HEK293 (cell line): ENCODE measurements around the gene AFF1.
A peak's percentile ranks its signal among the peaks of the same experiment; 100 is the strongest.

Experiments
- CTCF ChIA-PET: fragments of 350-600 bp; formaldehyde crosslinking; extraction: SDS; loops from one replicate; lab custom pipeline; 2021; ENCODE audit warnings: antibody characterized with exemption; lab: Yijun Ruan, JAX
- POLR2A ChIA-PET: fragments of 300-600 bp; formaldehyde crosslinking; extraction: SDS; loops from one replicate; lab custom pipeline; 2020; ENCODE audit warnings: antibody characterized with exemption, inconsistent platforms; lab: Yijun Ruan, JAX
- H3K27ac ChIP-seq: fragments of 200-500 bp; sonication (Bioruptor generic); 2 replicates; pipeline ENCODE4 v1.5.1; 2014; ENCODE audit warnings: low read depth, low read length, control low read depth, inconsistent platforms; ENCODE audit errors: extremely low read depth
- H3K36me3 ChIP-seq, 2 experiments: fragments of 200-500 bp in 1 of 2; sonication (Bioruptor generic) in 1 of 2; 1 replicate in 1 of 2; 2 replicates in 1 of 2; pipeline ENCODE4 v1.5.1; 2014 to 2017; ENCODE audit warnings: inconsistent platforms in 2 of 2, low read length in 2 of 2; ENCODE audit not compliant: control insufficient read depth in 2 of 2, insufficient read depth in 1 of 2
- H3K4me1 ChIP-seq: fragments of 200-500 bp; sonication (Bioruptor generic); 2 replicates; pipeline ENCODE4 v1.5.1; 2014; ENCODE audit warnings: mild to moderate bottlenecking, low read length, inconsistent platforms; ENCODE audit not compliant: control insufficient read depth, insufficient read depth
- H3K4me3 ChIP-seq: 2 replicates; pipeline ENCODE4 v1.5.1; 2011; ENCODE audit warnings: low read depth, mild to moderate bottlenecking, control low read depth, low read length, moderate library complexity
- H3K9me3 ChIP-seq: fragments of 200-500 bp; sonication (Bioruptor generic); 2 replicates; pipeline ENCODE4 v1.5.1; 2014; ENCODE audit warnings: low read depth, low read length, inconsistent platforms; ENCODE audit not compliant: control insufficient read depth, insufficient read depth
- ELK4 ChIP-seq: IDR thresholded peaks from 2 replicates; pipeline ENCODE4 v1.6.1; 2011; ENCODE audit warnings: mild to moderate bottlenecking, low read depth, low read length, borderline replicate concordance
- HIC1 ChIP-seq: fragments of 450-650 bp; formaldehyde crosslinking; IDR thresholded peaks from 2 replicates; pipeline ENCODE4 v1.5.1; 2016; ENCODE audit warnings: missing biosample characterization, missing genetic modification characterization
- HOXA7 ChIP-seq: sonication (generic); formaldehyde crosslinking; IDR thresholded peaks from 2 replicates; pipeline ENCODE4 v1.8.1; 2022; ENCODE audit warnings: missing genetic modification reagents, borderline replicate concordance
- MYNN ChIP-seq: fragments of 450-650 bp; formaldehyde crosslinking; IDR thresholded peaks from 2 replicates; pipeline ENCODE4 v1.5.1; 2016; ENCODE audit warnings: missing biosample characterization, missing genetic modification characterization, borderline replicate concordance
- SP3 ChIP-seq: fragments of 450-650 bp; formaldehyde crosslinking; IDR thresholded peaks from 2 replicates; pipeline ENCODE4 v1.5.1; 2016; ENCODE audit warnings: missing biosample characterization, missing genetic modification characterization
- ZBTB7A ChIP-seq: fragments of 450-650 bp; formaldehyde crosslinking; IDR thresholded peaks from 2 replicates; pipeline ENCODE4 v1.5.1; 2016; ENCODE audit warnings: low read depth, missing biosample characterization, missing genetic modification characterization
- ZFP3 ChIP-seq: fragments of 450-650 bp; formaldehyde crosslinking; IDR thresholded peaks from 2 replicates; pipeline ENCODE4 v1.5.1; 2016; ENCODE audit warnings: low read depth, missing biosample characterization, missing genetic modification characterization
- ZNF121 ChIP-seq: fragments of 450-650 bp; formaldehyde crosslinking; IDR thresholded peaks from 2 replicates; pipeline ENCODE4 v1.5.1; 2016; ENCODE audit warnings: missing biosample characterization, missing genetic modification characterization
- ZNF266 ChIP-seq: fragments of 450-650 bp; formaldehyde crosslinking; IDR thresholded peaks from 2 replicates; pipeline ENCODE4 v1.5.1; 2016; ENCODE audit warnings: missing biosample characterization, missing genetic modification characterization, low read depth
- ZNF362 ChIP-seq: fragments of 450-650 bp; formaldehyde crosslinking; IDR thresholded peaks from 2 replicates; pipeline ENCODE4 v1.5.1; 2016; ENCODE audit warnings: missing biosample characterization, missing genetic modification characterization
- ZNF394 ChIP-seq: fragments of 450-650 bp; formaldehyde crosslinking; IDR thresholded peaks from 2 replicates; pipeline ENCODE4 v1.5.1; 2016; ENCODE audit warnings: missing biosample characterization, missing genetic modification characterization, mild to moderate bottlenecking, moderate library complexity, borderline replicate concordance
- ZNF510 ChIP-seq: fragments of 450-650 bp; formaldehyde crosslinking; IDR thresholded peaks from 2 replicates; pipeline ENCODE4 v1.5.1; 2018; ENCODE audit warnings: mild to moderate bottlenecking, missing genetic modification characterization, missing biosample characterization; ENCODE audit not compliant: insufficient replicate concordance
- ZNF544 ChIP-seq: fragments of 450-650 bp; formaldehyde crosslinking; IDR thresholded peaks from 2 replicates; pipeline ENCODE4 v1.5.0; 2017; ENCODE audit warnings: missing biosample characterization, missing genetic modification characterization
- ZNF623 ChIP-seq: fragments of 450-650 bp; formaldehyde crosslinking; IDR thresholded peaks from 2 replicates; pipeline ENCODE4 v1.5.1; 2016; ENCODE audit warnings: missing biosample characterization, missing genetic modification characterization
- ZNF704 ChIP-seq: fragments of 450-650 bp; formaldehyde crosslinking; IDR thresholded peaks from 2 replicates; pipeline ENCODE4 v1.5.1; 2016; ENCODE audit warnings: missing biosample characterization, missing genetic modification characterization
- ZNF76 ChIP-seq: fragments of 450-650 bp; formaldehyde crosslinking; IDR thresholded peaks from 2 replicates; pipeline ENCODE4; 2016; ENCODE audit warnings: low read depth, missing biosample characterization, missing genetic modification characterization, borderline replicate concordance
- ZSCAN23 ChIP-seq: fragments of 450-650 bp; formaldehyde crosslinking; IDR thresholded peaks from 2 replicates; pipeline ENCODE4 v1.5.1; 2016; ENCODE audit warnings: missing biosample characterization, missing genetic modification characterization
- ZXDB ChIP-seq: fragments of 450-650 bp; formaldehyde crosslinking; IDR thresholded peaks from 2 replicates; pipeline ENCODE4 v1.5.1; 2016; ENCODE audit warnings: missing biosample characterization, missing genetic modification characterization
- TF ChIP-seq, protein P1 (sequence below): fragments of 450-650 bp; formaldehyde crosslinking; IDR thresholded peaks from 2 replicates; pipeline ENCODE4 v1.5.1; 2016; ENCODE audit warnings: missing biosample characterization, missing genetic modification characterization
- TF ChIP-seq, protein P2 (sequence below): fragments of 450-650 bp; formaldehyde crosslinking; IDR thresholded peaks from 2 replicates; pipeline ENCODE4 v1.5.1; 2016; ENCODE audit warnings: missing biosample characterization, missing genetic modification characterization

The AFF1 gene

DNA sequence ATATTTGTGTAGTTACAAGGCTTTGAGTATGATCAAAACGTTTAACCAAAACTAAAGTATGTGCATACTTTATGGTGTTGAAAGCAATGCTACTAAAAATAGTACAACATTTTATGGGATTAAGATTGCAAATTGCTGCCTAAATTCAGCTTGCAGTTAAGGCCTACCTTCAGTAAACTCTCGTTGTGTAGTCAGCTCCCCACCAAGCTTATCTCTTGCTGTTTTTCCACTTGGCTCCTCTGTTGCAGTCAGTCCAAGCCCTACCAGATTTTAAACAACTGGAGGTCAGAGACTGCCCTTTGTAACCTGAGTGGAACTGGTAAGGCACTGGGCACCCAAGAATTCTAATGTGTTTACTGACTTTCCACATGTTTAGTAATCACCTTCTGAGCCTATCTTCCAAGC is 25.7 kb downstream of the AFF1 start (continued):
- TF ChIP-seq SP3 (tag by site-specific recombination) (no peak), ZNF510 (tag by site-specific recombination) (no peak), ZFP3 (tag by site-specific recombination) (no peak)
- TF ChIP-seq, all 188 proteins: peak for 6

GRCh38 chr4:86961116-86961515 is 26.3 kb downstream of the AFF1 start:
- no peaks in the 10 kb centered on the region for H3K9me3 ChIP-seq
- no peak overlapping the region for H3K4me3 ChIP-seq
- H3K36me3 ChIP-seq: no peaks in the 10 kb centered on the region
- peaks cover 15% of the 10 kb centered on the region for H3K4me1 ChIP-seq
- no peak overlapping the region; the same call in 1 of the 2 replicates for H3K27ac ChIP-seq
- ChIA-PET CTCF (interaction anchor here (0.6 to 2.4 kb wide), 6 partner anchors 17 to 39 kb away, joined by 3 to 6 read pairs (median 4); no protein-coding TSS in a partner anchor), POLR2A (interaction anchor here (0.7 to 1.6 kb wide), 2 partner anchors 11 to 26 kb away, joined by 3 to 7 read pairs; partner anchors contain the start of gene AFF1)
- TF ChIP-seq ZNF121: no peak

GRCh38 chr4:86961605-86962295 is 26.9 kb downstream of the AFF1 start:
- peak overlapping the region; percentile 0; the same call in 1 of the 2 replicates for H3K27ac ChIP-seq
- POLR2A ChIA-PET: interaction anchor here (0.6 kb wide), 1 partner anchor 18 kb away, joined by 5 read pairs; no protein-coding TSS in a partner anchor
- H3K36me3 ChIP-seq: no peaks in the 10 kb centered on the region
- peaks cover 15% of the 10 kb centered on the region for H3K4me1 ChIP-seq
- no peaks in the 10 kb centered on the region for H3K9me3 ChIP-seq
- CTCF ChIA-PET: interaction anchor here (0.6 to 2.4 kb wide), 4 partner anchors 9 to 37 kb away, joined by 3 to 5 read pairs (median 4); no protein-coding TSS in a partner anchor
- H3K4me3 ChIP-seq: no peak overlapping the region
- TF ChIP-seq ZBTB7A (tag by site-specific recombination) (no peak), ZNF704 (tag by site-specific recombination) (no peak), ELK4 (no peak), HIC1 (tag by site-specific recombination) (0 out of 2 replicates have a peak, but pooled peaks have one; percentile 30), ZSCAN23 (tag by site-specific recombination) (no peak), ZNF394 (peak; percentile 46; the same call in 1 of the 2 replicates), MYNN (no peak), ZNF510 (tag by site-specific recombination) (no peak), ZNF623 (tag by site-specific recombination) (no peak), ZXDB (tag by site-specific recombination) (peak; percentile 65), HOXA7 (CRISPR knock-in tag) (no peak), ZNF266 (tag by site-specific recombination) (no peak), ZNF362 (no peak), ZNF76 (tag by site-specific recombination) (no peak), ZNF544 (tag by site-specific recombination) (no peak)
- TF ChIP-seq, protein P1, sequence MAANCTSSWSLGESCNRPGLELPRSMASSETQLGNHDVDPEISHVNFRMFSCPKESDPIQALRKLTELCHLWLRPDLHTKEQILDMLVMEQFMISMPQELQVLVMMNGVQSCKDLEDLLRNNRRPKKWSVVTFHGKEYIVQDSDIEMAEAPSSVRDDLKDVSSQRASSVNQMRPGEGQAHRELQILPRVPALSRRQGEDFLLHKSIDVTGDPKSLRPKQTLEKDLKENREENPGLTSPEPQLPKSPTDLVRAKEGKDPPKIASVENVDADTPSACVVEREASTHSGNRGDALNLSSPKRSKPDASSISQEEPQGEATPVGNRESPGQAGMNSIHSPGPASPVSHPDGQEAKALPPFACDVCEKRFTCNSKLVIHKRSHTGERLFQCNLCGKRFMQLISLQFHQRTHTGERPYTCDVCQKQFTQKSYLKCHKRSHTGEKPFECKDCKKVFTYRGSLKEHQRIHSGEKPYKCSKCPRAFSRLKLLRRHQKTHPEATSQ: no peak
- TF ChIP-seq, protein P2, sequence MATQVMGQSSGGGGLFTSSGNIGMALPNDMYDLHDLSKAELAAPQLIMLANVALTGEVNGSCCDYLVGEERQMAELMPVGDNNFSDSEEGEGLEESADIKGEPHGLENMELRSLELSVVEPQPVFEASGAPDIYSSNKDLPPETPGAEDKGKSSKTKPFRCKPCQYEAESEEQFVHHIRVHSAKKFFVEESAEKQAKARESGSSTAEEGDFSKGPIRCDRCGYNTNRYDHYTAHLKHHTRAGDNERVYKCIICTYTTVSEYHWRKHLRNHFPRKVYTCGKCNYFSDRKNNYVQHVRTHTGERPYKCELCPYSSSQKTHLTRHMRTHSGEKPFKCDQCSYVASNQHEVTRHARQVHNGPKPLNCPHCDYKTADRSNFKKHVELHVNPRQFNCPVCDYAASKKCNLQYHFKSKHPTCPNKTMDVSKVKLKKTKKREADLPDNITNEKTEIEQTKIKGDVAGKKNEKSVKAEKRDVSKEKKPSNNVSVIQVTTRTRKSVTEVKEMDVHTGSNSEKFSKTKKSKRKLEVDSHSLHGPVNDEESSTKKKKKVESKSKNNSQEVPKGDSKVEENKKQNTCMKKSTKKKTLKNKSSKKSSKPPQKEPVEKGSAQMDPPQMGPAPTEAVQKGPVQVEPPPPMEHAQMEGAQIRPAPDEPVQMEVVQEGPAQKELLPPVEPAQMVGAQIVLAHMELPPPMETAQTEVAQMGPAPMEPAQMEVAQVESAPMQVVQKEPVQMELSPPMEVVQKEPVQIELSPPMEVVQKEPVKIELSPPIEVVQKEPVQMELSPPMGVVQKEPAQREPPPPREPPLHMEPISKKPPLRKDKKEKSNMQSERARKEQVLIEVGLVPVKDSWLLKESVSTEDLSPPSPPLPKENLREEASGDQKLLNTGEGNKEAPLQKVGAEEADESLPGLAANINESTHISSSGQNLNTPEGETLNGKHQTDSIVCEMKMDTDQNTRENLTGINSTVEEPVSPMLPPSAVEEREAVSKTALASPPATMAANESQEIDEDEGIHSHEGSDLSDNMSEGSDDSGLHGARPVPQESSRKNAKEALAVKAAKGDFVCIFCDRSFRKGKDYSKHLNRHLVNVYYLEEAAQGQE (tag by site-specific recombination): no peak
